ENCODE results near the gene NDOR1.

The NDOR1 gene

GRCh38 chr9:137199411-137200121 lies 5.9 kb upstream of the NDOR1 start:
- no peak for DNase-seq

GRCh38 chr9:137200311-137201204 lies 4.9 kb upstream of the NDOR1 start, which contains the start of gene TPRN:
Gene TPRN, minus strand, starts transcription at chr9:137200741. Its CDS starts 30 bp downstream, at chr9:137200711.
- DNase-seq = peak; percentile 98 to 99

- no peak for DNase-seq
Measured at GRCh38 chr9:137201205-137201868, 4.2 kb upstream of the NDOR1 start.

GRCh38 chr9:137202966-137203365 lies 2.5 kb upstream of the NDOR1 start:
- no peak for DNase-seq

GRCh38 chr9:137204731-137205125 lies 772 bp upstream of the NDOR1 start:
- DNase-seq = no peak

GRCh38 chr9:137206602-137207001 lies 1.1 kb downstream of the NDOR1 start:
- no peak for DNase-seq

- DNase-seq = no peak
Measured at GRCh38 chr9:137211532-137211931, 6.0 kb downstream of the NDOR1 start.

GRCh38 chr9:137212520-137212919 lies 7.0 kb downstream of the NDOR1 start:
- DNase-seq = no peak

GRCh38 chr9:137213160-137214060 lies 7.9 kb downstream of the NDOR1 start:
- DNase-seq = no peak

- DNase-seq = no peak
Measured at GRCh38 chr9:137214620-137215019, 9.1 kb downstream of the NDOR1 start.

- no peak for DNase-seq
Measured at GRCh38 chr9:137215196-137215986, 9.9 kb downstream of the NDOR1 start.

GRCh38 chr9:137216188-137216965 lies 10.9 kb downstream of the NDOR1 start:
- no peak for DNase-seq

- no peak for DNase-seq
Measured at GRCh38 chr9:137217276-137218211, 12.0 kb downstream of the NDOR1 start.

GRCh38 chr9:137218212-137218753 lies 12.8 kb downstream of the NDOR1 start:
- no peak for DNase-seq

GRCh38 chr9:137218754-137219271 lies 13.3 kb downstream of the NDOR1 start:
- DNase-seq = no peak

GRCh38 chr9:137219757-137220316 lies 14.3 kb downstream of the NDOR1 start:
- DNase-seq = no peak

GRCh38 chr9:137220317-137221094 lies 15.0 kb downstream of the NDOR1 start:
- no peak for DNase-seq

GRCh38 chr9:137221095-137221505 lies 15.6 kb downstream of the NDOR1 start:
- DNase-seq = no peak

Measured in hippocampal formation (tissue), 2 donors.